IMR-90 (cell line): ENCODE data around the gene SEMA5A. TPM values are rescaled to one million over a fixed set of nuclear protein-coding genes. Genes with fewer than 3 reads are reported as not detected.
A peak's percentile ranks its signal among the peaks of the same experiment; 100 is the strongest.

Experiments used
- ATAC-seq: fragments of 200-7000 bp; cut with Tn5 transposase; 2 replicates; pipeline ENCODE4 v1.9.1; 2020; ENCODE audit warnings: low read depth, mild to moderate bottlenecking, moderate library complexity
- BruUV-seq: library from RNA; stranded (reverse); fragments of 400-500 nt; replicated peaks from 2 replicates; lab custom pipeline; 2021; lab: Mats Ljungman, UMichigan
- CTCF ChIA-PET: fragments of 300-600 bp; formaldehyde crosslinking; extraction: SDS; loops from one replicate; lab custom pipeline; 2021; ENCODE audit warnings: antibody characterized with exemption; lab: Yijun Ruan, JAX
- POLR2A ChIA-PET: fragments of 300-600 bp; sonication (Branson Sonifier 250); formaldehyde crosslinking; loops from one replicate; lab custom pipeline; 2022; ENCODE audit warnings: antibody characterized with exemption; ENCODE audit not compliant: unreplicated experiment; lab: Charles Lee
- DNase-seq: peaks from one replicate; pipeline ENCODE4 v3.0.0; 2013
- H2AFZ ChIP-seq: replicated peaks from 2 replicates; pipeline ENCODE3; 2013; ENCODE audit warnings: low read length, mild to moderate bottlenecking; ENCODE audit not compliant: poor library complexity
- H2AK5ac ChIP-seq: 2 replicates; pipeline ENCODE4 v1.6.1; 2013; ENCODE audit warnings: low read depth, low read length, inconsistent platforms
- H2AK9ac ChIP-seq: replicated peaks from 2 replicates; pipeline ENCODE3; 2013; ENCODE audit warnings: mild to moderate bottlenecking, low read depth, low read length, moderate library complexity; ENCODE audit not compliant: poor library complexity
- H2BK120ac ChIP-seq: 2 replicates; pipeline ENCODE4 v1.6.1; 2013; ENCODE audit warnings: low read depth, low read length, inconsistent platforms
- H2BK15ac ChIP-seq: 3 replicates; pipeline ENCODE4 v1.6.1; 2013; ENCODE audit warnings: low read depth, low read length, inconsistent platforms
- H2BK20ac ChIP-seq: 2 replicates; pipeline ENCODE4 v1.6.1; 2013; ENCODE audit warnings: low read depth, mild to moderate bottlenecking, inconsistent platforms, low read length, moderate library complexity
- H2BK5ac ChIP-seq: 2 replicates; pipeline ENCODE4 v1.6.1; 2013; ENCODE audit warnings: mild to moderate bottlenecking, low read depth, low read length, inconsistent platforms; ENCODE audit not compliant: poor library complexity, severe bottlenecking
- H3K14ac ChIP-seq: replicated peaks from 2 replicates; pipeline ENCODE4 v1.6.1; 2013; ENCODE audit warnings: low read depth, low read length, inconsistent platforms
- H3K18ac ChIP-seq: 2 replicates; pipeline ENCODE4 v1.6.1; 2013; ENCODE audit warnings: low read depth, low read length, control low read depth
- H3K23ac ChIP-seq: 2 replicates; pipeline ENCODE4 v1.6.1; 2013; ENCODE audit warnings: low read depth, low read length, inconsistent platforms
- H3K27ac ChIP-seq: 2 replicates; pipeline ENCODE4 v1.5.1; 2013; ENCODE audit warnings: mild to moderate bottlenecking, control low read depth, low read length; ENCODE audit not compliant: insufficient read depth
- H3K27me3 ChIP-seq: 2 replicates; pipeline ENCODE4 v1.6.1; 2013; ENCODE audit warnings: low read length; ENCODE audit not compliant: control insufficient read depth, insufficient read depth
- H3K36me3 ChIP-seq: 2 replicates; pipeline ENCODE4 v1.6.1; 2013; ENCODE audit warnings: low read length, mixed read lengths; ENCODE audit not compliant: control insufficient read depth, insufficient read depth
- H3K4ac ChIP-seq: 2 replicates; pipeline ENCODE4 v1.6.1; 2013; ENCODE audit warnings: low read depth, low read length, inconsistent platforms
- H3K4me1 ChIP-seq: 2 replicates; pipeline ENCODE4 v1.6.1; 2013; ENCODE audit warnings: low read length, mixed read lengths; ENCODE audit not compliant: control insufficient read depth, insufficient read depth
- H3K4me2 ChIP-seq: 2 replicates; pipeline ENCODE4 v1.6.1; 2013; ENCODE audit warnings: low read depth, mild to moderate bottlenecking, control low read depth, low read length, moderate library complexity
- H3K4me3 ChIP-seq: 2 replicates; pipeline ENCODE4 v1.5.1; 2013; ENCODE audit warnings: low read depth, mild to moderate bottlenecking, control low read depth, low read length, moderate library complexity; ENCODE audit not compliant: insufficient read depth
- H3K56ac ChIP-seq: 2 replicates; pipeline ENCODE4 v1.6.1; 2013; ENCODE audit warnings: low read length, inconsistent platforms; ENCODE audit not compliant: insufficient read depth; ENCODE audit errors: extremely low read depth
- H3K79me1 ChIP-seq, 2 experiments: 2 replicates each; pipeline ENCODE4 v1.6.1; 2013; ENCODE audit warnings: low read length in 2 of 2, inconsistent platforms in 1 of 2, low read depth in 1 of 2
- H3K9ac ChIP-seq: 2 replicates; pipeline ENCODE4 v1.6.1; 2013; ENCODE audit warnings: low read depth, low read length, control low read depth
- H3K9me1 ChIP-seq: 2 replicates; pipeline ENCODE4 v1.6.1; 2013; ENCODE audit warnings: low read length, inconsistent platforms; ENCODE audit not compliant: insufficient read depth
- H3K9me3 ChIP-seq: 2 replicates; pipeline ENCODE4 v1.6.1; 2013; ENCODE audit warnings: low read length; ENCODE audit not compliant: control insufficient read depth, insufficient read depth
- H4K20me1 ChIP-seq: 2 replicates; pipeline ENCODE4 v1.6.1; 2013; ENCODE audit warnings: low read length, inconsistent platforms; ENCODE audit not compliant: insufficient read depth
- H4K5ac ChIP-seq: 2 replicates; pipeline ENCODE4 v1.6.1; 2013; ENCODE audit warnings: mild to moderate bottlenecking, low read depth, low read length, control low read depth
- H4K8ac ChIP-seq, 2 experiments: 2 replicates each; pipeline ENCODE4 v1.6.1; 2013; ENCODE audit warnings: low read depth in 2 of 2, low read length in 2 of 2, control low read depth in 1 of 2, inconsistent platforms in 1 of 2
- H4K91ac ChIP-seq: 2 replicates; pipeline ENCODE4 v1.6.1; 2013; ENCODE audit warnings: low read depth, low read length, inconsistent platforms; ENCODE audit not compliant: insufficient read depth
- RCOR1 ChIP-seq: IDR thresholded peaks from 2 replicates; pipeline ENCODE4 v1.6.1; 2012; ENCODE audit warnings: mild to moderate bottlenecking, low read length, improper control_type of control experiment; ENCODE audit not compliant: insufficient replicate concordance
- WGBS, 2 experiments: methylation state at CpG; one replicate each; pipeline versions ENCODE4 v1.1.5 to v1.1.7; 2013; ENCODE audit warnings: missing lambda C conversion rate in 2 of 2; ENCODE audit not compliant: insufficient read length in 1 of 2; ENCODE audit errors: extremely low coverage in 2 of 2; 5-methylcytosine and 5-hydroxymethylcytosine counted together
- dilution Hi-C: fragments of 300-500 bp; cut with HindIII; formaldehyde crosslinking; loops from one replicate; pipeline ENCODE4 v1.14.3; 2018; ENCODE audit warnings: low sequenced_read_pairs; ENCODE audit not compliant: unreplicated experiment
- in situ Hi-C: fragments of 300-500 bp; cut with MboI; formaldehyde crosslinking; loops from 3 replicates; pipeline ENCODE4 v1.14.3; 2019; ENCODE audit warnings: low sequenced_read_pairs, inconsistent platforms, mixed read lengths
- intact Hi-C: fragments of 100-400 bp; cut with micrococcal nuclease; formaldehyde crosslinking; loops from 2 replicates; pipeline ENCODE4 v1.10.0; 2022
- polyA plus RNA-seq, 3 experiments: library from polyadenylated mRNA; depleted of rRNA; stranded (reverse); fragments of >200 nt; gene quantifications; 2 replicates each; pipeline ENCODE4 v1.2.3, GENCODE V29; 2012; ENCODE audit warnings: low replicate concordance in 1 of 3
- total RNA-seq: library from RNA; depleted of rRNA; stranded (reverse); fragments of >200 nt; gene quantifications from 2 replicates; pipeline ENCODE4 v1.2.3, GENCODE V29; 2012

SEMA5A gene
- total and polyA plus RNA-seq, 2 of the 4 experiments (the other 2 are of a cell fraction) = 8.2 to 9.9 TPM

DNA sequence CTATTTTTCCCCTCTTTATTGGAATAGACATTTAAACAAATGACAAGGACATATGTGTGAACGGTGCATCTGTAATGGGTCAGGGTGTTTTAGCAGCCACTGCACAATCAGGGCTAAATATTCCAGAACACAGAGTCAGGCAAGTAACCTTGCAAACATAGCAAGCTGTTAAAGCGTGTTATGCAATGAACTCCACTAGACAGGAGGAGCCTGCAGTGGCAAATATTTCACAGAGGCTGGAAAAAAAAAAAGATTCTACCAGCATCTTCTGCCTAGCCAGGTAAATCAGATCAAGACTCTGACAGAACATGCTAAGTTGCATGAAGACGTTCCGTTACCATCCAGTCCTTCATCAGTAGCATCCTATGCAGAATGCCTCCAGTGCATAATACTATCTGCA lies 171.8 kb downstream of the SEMA5A start:
- Histone ChIP-seq H2BK120ac (no peak overlapping the region), H4K20me1 (peaks cover 15% of the 10 kb centered on the region; the same call in 1 of the 2 replicates), H3K56ac (no peak overlapping the region), H2BK15ac (no peak overlapping the region), H2AFZ (no peak overlapping the region), H3K4me3 (no peak overlapping the region), H3K36me3 (peaks cover 2% of the 10 kb centered on the region; the same call in 1 of the 2 replicates), H3K79me1 (peaks cover 30 to 52% of the 10 kb centered on the region in 2 experiments), H3K9me1 (peaks cover 26% of the 10 kb centered on the region), H2AK5ac (0 out of 2 replicates have a peak overlapping the region, but pooled peaks have one; percentile 71), H4K5ac (no peak overlapping the region), H3K27me3 (no peaks in the 10 kb centered on the region), H3K4me1 (peaks cover 16% of the 10 kb centered on the region), H3K9me3 (no peaks in the 10 kb centered on the region), H3K18ac (no peak overlapping the region), H4K91ac (no peak overlapping the region), H2BK5ac (no peak overlapping the region), H3K23ac (no peak overlapping the region), H3K9ac (no peak overlapping the region), H4K8ac (no peak overlapping the region), H3K4ac (no peak overlapping the region), H3K4me2 (no peak overlapping the region), H2BK20ac (no peak overlapping the region), H3K27ac (no peak overlapping the region), H2AK9ac (no peak overlapping the region), H3K14ac (no peak overlapping the region)
- DNase-seq (peak; percentile 29), ATAC-seq (peak; percentile 56)
- dilution Hi-C loops (no loop called here), intact Hi-C loops (no loop called here), in situ Hi-C loops (no loop called here)
- CTCF ChIA-PET = interaction anchor here (1.0 kb wide), 1 partner anchor 10 kb away, joined by 4 read pairs; no protein-coding TSS in a partner anchor
- POLR2A ChIA-PET = no interaction called here
- no peak for TF ChIP-seq RCOR1
- BruUV-seq = no TSS peak
- WGBS, 2 experiments = no CpG with 5 or more reads among the region's 4 CpGs
